B cell (primary cell): ENCODE data around the gene CROCC. TPM values are rescaled to one million over a fixed set of nuclear protein-coding genes. Genes with fewer than 3 reads are reported as not detected.

Source experiments
- ATAC-seq: fragments of 200-7000 bp; cut with Tn5 transposase; one replicate; pipeline ENCODE4 v1.10.0; 2021; ENCODE audit warnings: low read depth, mild to moderate bottlenecking, moderate number of reproducible peaks, moderate library complexity
- CTCF ChIA-PET: fragments of 350-600 bp; sonication (Branson Sonifier 250); formaldehyde crosslinking; loops from one replicate; lab custom pipeline; 2021; ENCODE audit warnings: antibody characterized with exemption, inconsistent platforms; lab: Charles Lee
- POLR2A ChIA-PET: fragments of 350-600 bp; sonication (Branson Sonifier 250); formaldehyde crosslinking; loops from one replicate; lab custom pipeline; 2021; ENCODE audit warnings: antibody characterized with exemption; lab: Charles Lee
- DNase-seq: peaks from one replicate; pipeline ENCODE4 v3.0.0; 2013
- H2AFZ ChIP-seq: 2 replicates; pipeline ENCODE4 v1.6.1; 2012; ENCODE audit warnings: mild to moderate bottlenecking, low read depth, low read length; ENCODE audit not compliant: insufficient read depth, poor library complexity, severe bottlenecking
- H3K27ac ChIP-seq, 2 donors: 1 replicate in 1 of 2; 2 replicates in 1 of 2; pipeline ENCODE4 v1.5.1; 2012 to 2013; ENCODE audit warnings: low read length in 2 of 2, mild to moderate bottlenecking in 2 of 2, moderate library complexity in 1 of 2
- H3K27me3 ChIP-seq, 4 experiments: fragments of 200-600 bp in 1 of 4; sonication (generic) in 1 of 4; replicated peaks in 1 of 4; 1 replicate in 2 of 4; 2 replicates in 2 of 4; pipeline versions ENCODE4 v1.6.1 to v1.7.0; 2013 to 2016; ENCODE audit warnings: low read length in 3 of 4, mild to moderate bottlenecking in 2 of 4, mixed read lengths in 1 of 4, moderate library complexity in 1 of 4; ENCODE audit not compliant: insufficient read depth in 4 of 4, control insufficient read depth in 3 of 4; ENCODE audit errors: control extremely low read depth in 1 of 4
- H3K36me3 ChIP-seq, 2 experiments: replicated peaks in 1 of 2; 1 replicate in 1 of 2; 2 replicates in 1 of 2; pipeline versions ENCODE4 v1.6.1 to v1.7.1; 2013; ENCODE audit warnings: low read length in 1 of 2; ENCODE audit not compliant: insufficient read depth in 2 of 2, control insufficient read depth in 1 of 2; ENCODE audit errors: control extremely low read depth in 1 of 2, extremely low read depth in 1 of 2
- H3K4me1 ChIP-seq, 2 donors: fragments of 200-600 bp in 1 of 2; sonication (generic) in 1 of 2; 1 replicate in 1 of 2; 2 replicates in 1 of 2; pipeline versions ENCODE4 v1.5.1 to v1.6.1; 2013 to 2017; ENCODE audit warnings: low read length in 2 of 2; ENCODE audit not compliant: control insufficient read depth in 2 of 2, insufficient read depth in 2 of 2
- H3K4me2 ChIP-seq: replicated peaks from 2 replicates; pipeline ENCODE3; 2012; ENCODE audit warnings: mild to moderate bottlenecking, low read depth, low read length; ENCODE audit not compliant: poor library complexity, severe bottlenecking
- H3K4me3 ChIP-seq, 5 experiments: fragments of 200-600 bp in 1 of 5; sonication (generic) in 1 of 5; 1 replicate in 3 of 5; 2 replicates in 2 of 5; pipeline versions ENCODE4 v1.5.1 to v1.7.0; 2011 to 2016; ENCODE audit warnings: low read length in 4 of 5, mild to moderate bottlenecking in 4 of 5, low read depth in 2 of 5, control low read depth in 1 of 5, moderate library complexity in 1 of 5; ENCODE audit not compliant: insufficient read depth in 1 of 5; ENCODE audit errors: control extremely low read depth in 1 of 5, extremely low read depth in 1 of 5
- H3K79me2 ChIP-seq: fragments of 200-600 bp; sonication (generic); one replicate; pipeline ENCODE4 v1.6.0; 2016; ENCODE audit warnings: low read length; ENCODE audit not compliant: control insufficient read depth, insufficient read depth
- H3K9ac ChIP-seq: fragments of 200-600 bp; sonication (generic); 2 replicates; pipeline ENCODE4 v1.6.1; 2017; ENCODE audit warnings: mild to moderate bottlenecking, low read length, moderate library complexity
- H3K9me3 ChIP-seq, 3 donors: one replicate each; pipeline versions ENCODE4 v1.6.1 to v1.7.1; 2013; ENCODE audit warnings: low read length in 2 of 3; ENCODE audit not compliant: control insufficient read depth in 2 of 3, insufficient read depth in 1 of 3; ENCODE audit errors: control extremely low read depth in 1 of 3
- H4K20me1 ChIP-seq: 2 replicates; pipeline ENCODE4 v1.6.0; 2012; ENCODE audit warnings: mild to moderate bottlenecking, low read length; ENCODE audit not compliant: insufficient read depth, control insufficient read depth, poor library complexity, severe bottlenecking
- H3K27ac Mint-ChIP-seq: one replicate; pipeline ENCODE4 v1.8.0; 2021; ENCODE audit warnings: mixed read lengths
- H3K27me3 Mint-ChIP-seq: one replicate; pipeline ENCODE4 v1.8.0; 2021; ENCODE audit warnings: mixed read lengths
- H3K4me1 Mint-ChIP-seq: one replicate; pipeline ENCODE4 v1.8.0; 2021; ENCODE audit warnings: mixed read lengths
- H3K4me3 Mint-ChIP-seq: one replicate; pipeline ENCODE4 v1.8.0; 2021; ENCODE audit warnings: mixed read lengths
- H3K9me3 Mint-ChIP-seq: one replicate; pipeline ENCODE4 v1.8.0; 2022; ENCODE audit warnings: mixed read lengths; ENCODE audit not compliant: insufficient read depth
- EZH2 ChIP-seq: IDR thresholded peaks from 2 replicates; pipeline ENCODE4 v1.6.1; 2012; ENCODE audit warnings: borderline replicate concordance, low read depth, mild to moderate bottlenecking, moderate library complexity, low read length; ENCODE audit not compliant: insufficient read depth, poor library complexity, severe bottlenecking
- WGBS: methylation state at CpG from one replicate; pipeline ENCODE4 v1.1.5; 2013; ENCODE audit warnings: missing lambda C conversion rate; ENCODE audit not compliant: insufficient coverage; 5-methylcytosine and 5-hydroxymethylcytosine counted together
- intact Hi-C: fragments of 100-400 bp; cut with micrococcal nuclease; formaldehyde crosslinking; loops from one replicate; pipeline ENCODE4 v1.10.0; 2022
- polyA plus RNA-seq: library from polyadenylated mRNA; depleted of rRNA; stranded (reverse); fragments of >200 nt; gene quantifications from 2 replicates; pipeline ENCODE4 v1.2.3, GENCODE V29; 2012
- total RNA-seq, 2 donors: library from RNA; stranded (reverse); fragments of 120-200 nt in 1 of 2; gene quantifications; 1 replicate in 1 of 2; 2 replicates in 1 of 2; pipeline versions ENCODE4 v1.2.3 to v1.2.4, GENCODE V29; 2013 to 2022
- TF ChIP-seq, protein P1 (sequence below): fragments of 200-600 bp; IDR thresholded peaks from one replicate; pipeline ENCODE4 v1.8.0; 2022; ENCODE audit warnings: antibody characterized with exemption, mild to moderate bottlenecking

The CROCC gene
- total and polyA plus RNA-seq, 2 donors (not counting 1 experiment from before 2014, with no cell fraction given), result 66.2 to 120 TPM

DNA sequence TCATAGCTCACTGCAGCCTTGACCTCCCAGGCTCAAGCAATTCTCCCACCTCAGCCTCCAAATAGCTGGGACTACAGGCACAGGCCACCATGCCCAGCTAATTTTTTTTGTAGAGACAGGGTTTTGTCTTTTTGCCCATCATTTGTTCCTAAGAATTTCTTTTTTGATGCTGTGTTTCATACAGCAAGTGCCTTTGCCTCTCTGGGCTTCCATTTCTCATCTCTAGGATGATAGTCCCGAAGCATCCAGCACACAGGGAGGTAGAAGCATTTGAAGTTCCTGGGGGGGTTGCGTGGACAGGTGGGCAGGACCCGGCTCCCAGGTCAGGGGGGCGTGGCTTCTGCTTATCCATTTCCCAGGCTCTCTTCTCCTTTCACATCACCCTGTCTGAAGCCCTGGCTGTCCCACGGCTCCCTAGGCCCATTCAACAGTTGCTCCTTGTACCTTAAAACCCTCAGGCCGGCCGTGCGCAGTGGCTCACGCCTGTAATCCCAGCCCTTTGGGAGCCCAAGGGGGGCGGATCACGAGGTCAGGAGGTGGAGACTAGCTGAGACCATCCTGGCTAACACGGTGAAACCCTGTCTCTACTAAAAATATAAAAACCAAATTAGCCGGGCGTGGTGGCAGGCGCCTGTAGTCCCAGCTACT, 86.6 kb downstream of the CROCC start:
- H4K20me1 ChIP-seq, result peaks cover 37% of the 10 kb centered on the region
- H3K27me3 Mint-ChIP-seq, result no peaks in the 10 kb centered on the region

DNA sequence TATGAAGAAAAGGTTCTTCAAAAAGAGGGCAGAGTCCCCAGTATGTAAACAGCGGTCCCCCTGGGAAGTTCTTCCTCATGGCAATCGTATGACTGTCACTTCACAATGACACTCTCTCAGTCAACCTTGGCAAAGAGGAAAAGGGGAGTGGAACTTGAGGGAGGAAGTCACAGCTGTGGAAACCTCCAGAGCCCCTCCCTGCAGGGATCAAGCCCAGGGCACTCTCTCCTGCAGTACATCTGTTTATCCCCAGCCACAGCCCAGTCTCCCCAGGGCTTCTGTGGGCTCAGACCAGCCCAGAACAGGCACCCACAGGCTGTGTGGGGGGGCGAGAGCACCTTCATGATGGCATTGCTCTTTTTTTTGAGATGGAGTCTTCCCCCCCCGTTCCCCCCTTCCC, 88.0 kb downstream of the CROCC start:
- DNase-seq (peak; percentile 23), ATAC-seq (no peak)
- ChIA-PET POLR2A (interaction anchor here (0.7 to 1.1 kb wide), 2 partner anchors 23 to 302 kb away, joined by 4 to 9 read pairs; no protein-coding TSS in a partner anchor), CTCF (interaction anchor here (0.7 kb wide), 1 partner anchor 227 kb away, joined by 5 read pairs; no protein-coding TSS in a partner anchor)
- Mint-ChIP-seq H3K27me3 (no peaks in the 10 kb centered on the region), H3K9me3 (no peaks in the 10 kb centered on the region), H3K27ac (no peak overlapping the region), H3K4me3 (peak overlapping the region; percentile 87), H3K4me1 (peaks cover 24% of the 10 kb centered on the region)
- H4K20me1 ChIP-seq, result peaks cover 37% of the 10 kb centered on the region
- H3K9me3 ChIP-seq, result no peaks in the 10 kb centered on the region
- H3K4me2 ChIP-seq, result peak overlapping the region; percentile 82
- H3K79me2 ChIP-seq, result peaks cover 38% of the 10 kb centered on the region
- H3K9ac ChIP-seq, result no peak overlapping the region
- H3K4me3 ChIP-seq, result no peak overlapping the region
- intact Hi-C loops, result loop anchor here (2.0 kb wide), 1 partner anchor 49 kb away; no protein-coding TSS in a partner anchor
- peaks cover 0 to 6% of the 10 kb centered on the region in 2 experiments for H3K36me3 ChIP-seq
- no peak overlapping the region for H3K27ac ChIP-seq
- TF ChIP-seq EZH2, result no peak
- TF ChIP-seq, protein P1, sequence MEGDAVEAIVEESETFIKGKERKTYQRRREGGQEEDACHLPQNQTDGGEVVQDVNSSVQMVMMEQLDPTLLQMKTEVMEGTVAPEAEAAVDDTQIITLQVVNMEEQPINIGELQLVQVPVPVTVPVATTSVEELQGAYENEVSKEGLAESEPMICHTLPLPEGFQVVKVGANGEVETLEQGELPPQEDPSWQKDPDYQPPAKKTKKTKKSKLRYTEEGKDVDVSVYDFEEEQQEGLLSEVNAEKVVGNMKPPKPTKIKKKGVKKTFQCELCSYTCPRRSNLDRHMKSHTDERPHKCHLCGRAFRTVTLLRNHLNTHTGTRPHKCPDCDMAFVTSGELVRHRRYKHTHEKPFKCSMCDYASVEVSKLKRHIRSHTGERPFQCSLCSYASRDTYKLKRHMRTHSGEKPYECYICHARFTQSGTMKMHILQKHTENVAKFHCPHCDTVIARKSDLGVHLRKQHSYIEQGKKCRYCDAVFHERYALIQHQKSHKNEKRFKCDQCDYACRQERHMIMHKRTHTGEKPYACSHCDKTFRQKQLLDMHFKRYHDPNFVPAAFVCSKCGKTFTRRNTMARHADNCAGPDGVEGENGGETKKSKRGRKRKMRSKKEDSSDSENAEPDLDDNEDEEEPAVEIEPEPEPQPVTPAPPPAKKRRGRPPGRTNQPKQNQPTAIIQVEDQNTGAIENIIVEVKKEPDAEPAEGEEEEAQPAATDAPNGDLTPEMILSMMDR, result no peak
- WGBS, result 0% methylated on average over 1 of the region's 4 CpGs
- peaks cover 22 to 39% of the 10 kb centered on the region in 2 donors for H3K4me1 ChIP-seq
- H2AFZ ChIP-seq, result no peak overlapping the region
- no peaks in the 10 kb centered on the region for H3K27me3 ChIP-seq

More for the DNA sequence above, 86.6 kb downstream of the CROCC start:
- Histone ChIP-seq H2AFZ (no peak overlapping the region), H3K79me2 (peaks cover 38% of the 10 kb centered on the region), H3K36me3 (peaks cover 0 to 12% of the 10 kb centered on the region in 2 experiments), H3K27me3 (no peaks in the 10 kb centered on the region), H3K9ac (no peak overlapping the region), H3K9me3 (no peaks in the 10 kb centered on the region), H3K4me3 (no peak overlapping the region), H3K4me1 (peaks cover 22 to 34% of the 10 kb centered on the region in 2 donors), H3K27ac (no peak overlapping the region), H3K4me2 (no peak overlapping the region)
- ATAC-seq (no peak), DNase-seq (no peak)
- POLR2A ChIA-PET, result no interaction called here
- CTCF ChIA-PET, result no interaction called here
- peaks cover 22% of the 10 kb centered on the region for H3K4me1 Mint-ChIP-seq
- intact Hi-C loops, result no loop called here
- TF ChIP-seq EZH2, result no peak
- TF ChIP-seq, protein P1, result no peak
- no peaks in the 10 kb centered on the region for H3K9me3 Mint-ChIP-seq
- 95% methylated on average over 7 of the region's 15 CpGs for WGBS
- no peak overlapping the region for H3K4me3 Mint-ChIP-seq
- no peak overlapping the region for H3K27ac Mint-ChIP-seq
